BLaER1 (cell line): ENCODE results near the gene CDC14B.
"Not testable (repeated sequence)": the region's sequence is repeated elsewhere in the genome, so short reads cannot be mapped to it uniquely, and the experiment has no call there.

ENCODE experiments used
- H3K27ac ChIP-seq: shearing (Covaris generic); formaldehyde crosslinking; 2 replicates; pipeline ENCODE4 v1.8.1; 2022
- H3K27me3 ChIP-seq: shearing (Covaris generic); formaldehyde crosslinking; 2 replicates; pipeline ENCODE4 v1.8.1; 2022
- H3K36me3 ChIP-seq: shearing (Covaris generic); formaldehyde crosslinking; 2 replicates; pipeline ENCODE4 v1.8.1; 2022
- H3K4me1 ChIP-seq: shearing (Covaris generic); formaldehyde crosslinking; 2 replicates; pipeline ENCODE4 v1.8.1; 2022
- H3K4me2 ChIP-seq: shearing (Covaris generic); formaldehyde crosslinking; 2 replicates; pipeline ENCODE4 v1.8.1; 2022
- H3K4me3 ChIP-seq: shearing (Covaris generic); formaldehyde crosslinking; 2 replicates; pipeline ENCODE4 v1.8.1; 2022
- H3K9ac ChIP-seq: shearing (Covaris generic); formaldehyde crosslinking; 2 replicates; pipeline ENCODE4 v1.8.1; 2022
- H3K9me3 ChIP-seq: shearing (Covaris generic); formaldehyde crosslinking; 2 replicates; pipeline ENCODE4 v1.8.1; 2022
- H4K20me1 ChIP-seq: shearing (Covaris generic); formaldehyde crosslinking; 2 replicates; pipeline ENCODE4 v1.8.1; 2022
- Cebpa-rat ChIP-seq: shearing (Covaris generic); IDR thresholded peaks from 2 replicates; pipeline ENCODE4 v1.8.1; 2022

The CDC14B gene

DNA sequence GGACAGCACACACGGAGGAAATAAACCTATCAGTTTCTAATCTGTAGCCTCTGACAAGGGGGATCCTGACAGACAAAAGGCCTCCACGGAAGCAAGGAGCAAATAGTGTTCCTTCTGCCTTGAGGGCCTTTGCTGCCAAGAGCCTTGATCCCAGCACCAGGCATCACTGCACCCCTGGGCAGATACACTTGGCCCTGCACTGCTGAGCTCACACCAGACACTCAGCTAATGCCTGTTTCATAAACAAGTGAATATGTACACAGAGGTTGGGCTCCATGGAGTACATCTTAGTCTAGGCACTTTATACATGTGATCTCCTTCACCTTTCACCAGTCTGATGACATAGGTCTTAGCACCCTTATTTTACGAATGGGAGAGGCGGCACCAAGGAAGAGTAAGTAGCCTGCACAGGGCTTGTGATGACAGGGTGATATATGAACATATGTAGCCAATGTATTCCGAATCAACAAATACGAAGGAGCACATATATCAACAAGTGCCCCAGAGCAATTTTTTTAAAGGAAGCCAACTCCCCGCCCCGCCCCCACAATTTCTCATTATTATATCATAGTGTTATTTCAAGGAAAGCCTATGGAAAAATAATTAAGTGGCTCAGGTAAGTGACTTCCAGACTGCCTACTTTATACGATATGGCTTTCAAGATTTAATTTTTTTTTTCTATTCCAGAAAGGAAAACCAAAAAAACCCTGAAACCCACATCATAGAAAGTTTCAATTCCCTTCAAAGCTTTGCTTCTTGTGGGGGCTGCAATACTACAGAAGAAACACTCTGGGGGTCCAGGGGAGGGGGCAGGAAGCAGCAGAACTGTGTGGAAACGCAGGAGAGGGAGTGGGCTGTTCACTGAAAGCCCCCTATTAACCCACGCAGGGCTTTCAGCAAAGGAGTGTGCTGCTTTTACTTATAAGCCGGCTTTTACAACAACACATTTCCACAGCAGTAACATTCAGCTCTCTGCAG lies 32.0 kb downstream of the CDC14B start:
- no peaks in the 10 kb centered on the region for H3K27me3 ChIP-seq
- H3K36me3 ChIP-seq = no peaks in the 10 kb centered on the region
- no peak overlapping the region for H3K4me3 ChIP-seq
- peaks cover 11% of the 10 kb centered on the region for H3K4me1 ChIP-seq
- peak overlapping the region; percentile 38 for H3K4me2 ChIP-seq
- no peak for TF ChIP-seq Cebpa-rat
- 0 out of 2 replicates have a peak, but pooled peaks cover 10% of the 10 kb centered on the region for H4K20me1 ChIP-seq
- no peak overlapping the region for H3K27ac ChIP-seq
- H3K9me3 ChIP-seq = 0 out of 2 replicates have a peak, but pooled peaks cover 9% of the 10 kb centered on the region
- no peak overlapping the region for H3K9ac ChIP-seq

- H3K4me3 ChIP-seq = no peak overlapping the region
- no peaks in the 10 kb centered on the region for H3K27me3 ChIP-seq
- H4K20me1 ChIP-seq = 0 out of 2 replicates have a peak, but pooled peaks cover 10% of the 10 kb centered on the region
- H3K27ac ChIP-seq = no peak overlapping the region
- no peak for TF ChIP-seq Cebpa-rat
- no peak overlapping the region for H3K4me2 ChIP-seq
- no peak overlapping the region for H3K9ac ChIP-seq
- H3K9me3 ChIP-seq = no peaks in the 10 kb centered on the region
- H3K4me1 ChIP-seq = peaks cover 11% of the 10 kb centered on the region
- no peaks in the 10 kb centered on the region for H3K36me3 ChIP-seq
Observed at GRCh38 chr9:96585426-96585825, 34.2 kb downstream of the CDC14B start.

DNA sequence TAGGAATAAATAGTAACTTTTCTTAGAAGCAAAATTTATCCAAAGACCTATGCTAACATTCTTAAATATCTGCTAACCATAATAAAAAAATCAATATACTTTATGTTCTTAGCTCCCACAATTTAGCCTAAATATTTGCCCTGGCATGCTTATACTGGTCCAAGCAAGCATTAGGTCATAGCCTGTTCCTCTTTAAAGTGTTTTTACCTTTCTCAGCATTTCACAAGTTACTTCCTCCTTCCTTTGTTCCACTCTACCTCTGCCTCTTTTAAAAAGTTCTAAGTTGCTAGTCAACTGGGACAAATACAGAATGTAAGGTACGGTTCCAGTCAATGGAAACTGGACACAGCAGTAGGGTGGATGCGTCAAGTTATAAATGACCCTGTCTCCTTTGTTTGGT lies 37.4 kb downstream of the CDC14B start:
- H3K9ac ChIP-seq, H3K27ac ChIP-seq, H3K4me2 ChIP-seq, H3K9me3 ChIP-seq, H3K4me1 ChIP-seq, H3K27me3 ChIP-seq, H3K4me3 ChIP-seq, H3K36me3 ChIP-seq, H4K20me1 ChIP-seq: not testable (repeated sequence)

DNA sequence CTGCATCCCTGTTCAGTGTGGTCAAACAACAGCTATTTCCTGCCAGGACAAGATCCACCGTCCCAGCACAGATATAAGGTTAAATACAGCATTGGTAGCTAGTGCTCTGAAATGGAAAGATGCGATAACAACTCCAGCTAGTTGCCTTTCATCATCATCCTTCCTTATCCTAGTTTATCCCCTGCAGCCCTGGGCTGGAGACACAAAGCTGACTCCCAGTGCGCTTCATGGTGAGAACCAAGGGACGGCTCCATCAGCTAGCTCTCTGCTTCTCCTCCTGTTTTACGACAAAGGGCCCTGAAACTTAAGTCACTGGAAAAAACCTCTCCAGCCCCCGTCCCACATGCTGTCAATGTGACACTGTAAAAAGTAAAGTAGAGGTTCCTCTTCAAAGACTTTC lies 37.9 kb downstream of the CDC14B start:
- no peaks in the 10 kb centered on the region for H3K9me3 ChIP-seq
- H3K4me3 ChIP-seq = no peak overlapping the region
- no peak for TF ChIP-seq Cebpa-rat
- H3K27me3 ChIP-seq = no peaks in the 10 kb centered on the region
- no peak overlapping the region for H3K9ac ChIP-seq
- no peaks in the 10 kb centered on the region for H3K36me3 ChIP-seq
- no peak overlapping the region for H3K27ac ChIP-seq
- no peaks in the 10 kb centered on the region for H3K4me1 ChIP-seq
- H3K4me2 ChIP-seq = no peak overlapping the region
- 0 out of 2 replicates have a peak, but pooled peaks cover 2% of the 10 kb centered on the region for H4K20me1 ChIP-seq

- no peak overlapping the region for H3K9ac ChIP-seq
- H3K4me1 ChIP-seq = no peaks in the 10 kb centered on the region
- no peaks in the 10 kb centered on the region for H3K9me3 ChIP-seq
- H3K4me2 ChIP-seq = no peak overlapping the region
- no peaks in the 10 kb centered on the region for H3K27me3 ChIP-seq
- no peaks in the 10 kb centered on the region for H3K36me3 ChIP-seq
- H3K4me3 ChIP-seq = no peak overlapping the region
- TF ChIP-seq Cebpa-rat = no peak
- no peaks in the 10 kb centered on the region for H4K20me1 ChIP-seq
- no peak overlapping the region for H3K27ac ChIP-seq
Observed at GRCh38 chr9:96581301-96581700, 38.3 kb downstream of the CDC14B start.

DNA sequence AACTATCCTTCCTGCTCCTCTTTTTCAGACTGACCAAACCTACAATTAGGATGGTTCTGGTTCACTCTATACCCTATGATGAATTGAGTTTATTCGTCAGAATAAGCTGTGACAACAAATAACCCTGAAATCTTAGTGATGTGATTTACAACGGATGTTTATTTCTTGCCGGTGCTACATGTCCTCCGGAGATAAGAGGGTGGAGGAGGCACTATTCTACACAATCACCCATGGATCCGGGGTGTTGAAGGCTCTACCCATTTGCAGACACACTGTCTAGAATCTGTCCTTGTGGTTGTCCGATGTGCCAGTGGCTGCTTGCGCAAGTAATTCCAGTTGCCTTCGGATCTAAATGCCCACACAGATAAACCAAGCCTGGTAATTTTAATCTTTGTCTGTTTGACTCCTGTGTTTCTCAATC lies 44.7 kb downstream of the CDC14B start:
- H3K27ac ChIP-seq = no peak overlapping the region
- TF ChIP-seq Cebpa-rat = no peak
- no peaks in the 10 kb centered on the region for H3K27me3 ChIP-seq
- no peak overlapping the region for H3K4me2 ChIP-seq
- H3K4me3 ChIP-seq = no peak overlapping the region
- no peaks in the 10 kb centered on the region for H3K4me1 ChIP-seq
- no peaks in the 10 kb centered on the region for H3K9me3 ChIP-seq
- H3K36me3 ChIP-seq = no peaks in the 10 kb centered on the region
- no peak overlapping the region for H3K9ac ChIP-seq
- H4K20me1 ChIP-seq = no peaks in the 10 kb centered on the region

DNA sequence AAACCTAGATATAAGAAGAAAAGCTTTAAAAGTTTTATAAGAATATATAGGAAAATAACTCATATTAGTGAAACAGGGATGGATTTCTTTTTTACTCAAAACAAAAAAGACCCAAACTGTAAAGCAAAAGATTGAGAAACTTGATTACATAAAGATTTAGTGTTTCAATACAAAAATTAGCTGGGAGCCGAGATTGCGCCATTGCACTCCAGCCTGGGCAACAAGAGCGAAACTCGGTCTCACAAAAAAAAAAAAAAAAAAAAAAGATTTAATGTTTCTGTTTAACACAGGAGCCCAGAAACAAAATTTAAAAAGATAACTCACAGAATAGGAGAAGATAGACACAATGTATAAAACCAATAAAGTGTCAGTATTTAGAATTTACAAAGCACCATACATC lies 45.2 kb downstream of the CDC14B start:
- no peak for TF ChIP-seq Cebpa-rat
- Histone ChIP-seq H3K4me3 (no peak overlapping the region), H3K9me3 (no peaks in the 10 kb centered on the region), H3K4me2 (no peak overlapping the region), H4K20me1 (no peaks in the 10 kb centered on the region), H3K4me1 (no peaks in the 10 kb centered on the region), H3K27ac (no peak overlapping the region), H3K27me3 (no peaks in the 10 kb centered on the region), H3K9ac (no peak overlapping the region), H3K36me3 (no peaks in the 10 kb centered on the region)

GRCh38 chr9:96567203-96567700 lies 52.4 kb downstream of the CDC14B start:
- peak overlapping the region; percentile 78 for H3K4me3 ChIP-seq
- H3K4me2 ChIP-seq = peak overlapping the region; percentile 96
- peak overlapping the region; percentile 84 for H3K9ac ChIP-seq
- no peaks in the 10 kb centered on the region for H3K36me3 ChIP-seq
- no peaks in the 10 kb centered on the region for H3K27me3 ChIP-seq
- peaks cover 26% of the 10 kb centered on the region for H3K4me1 ChIP-seq
- no peak for TF ChIP-seq Cebpa-rat
- H3K9me3 ChIP-seq = no peaks in the 10 kb centered on the region
- H3K27ac ChIP-seq = peak overlapping the region; percentile 80
- H4K20me1 ChIP-seq = no peaks in the 10 kb centered on the region

- Histone ChIP-seq H3K9me3 (no peaks in the 10 kb centered on the region), H3K4me3 (peak overlapping the region; percentile 78), H3K4me2 (peak overlapping the region; percentile 96), H4K20me1 (no peaks in the 10 kb centered on the region), H3K27ac (peak overlapping the region; percentile 80), H3K36me3 (no peaks in the 10 kb centered on the region), H3K27me3 (no peaks in the 10 kb centered on the region), H3K9ac (peak overlapping the region; percentile 84), H3K4me1 (peaks cover 26% of the 10 kb centered on the region)
- no peak for TF ChIP-seq Cebpa-rat
Observed at GRCh38 chr9:96566498-96567202, 53.0 kb downstream of the CDC14B start.
